ENCODE measurements around the gene MATCAP1.

The MATCAP1 gene

GRCh38 chr16:67166598-67167168, 17.1 kb downstream of the MATCAP1 start:
- no peak for FAIRE-seq

GRCh38 chr16:67166110-67166547, 17.6 kb downstream of the MATCAP1 start:
- no peak for DNase-seq (ENCODE audit: insufficient read length, low spot score)
- no peak for TF ChIP-seq POU2F2 (IDR thresholded peaks at IDR 0.05; ENCODE audit: low read depth, low read length)
- no peak for TF ChIP-seq POLR2A (IDR thresholded peaks at IDR 0.05; ENCODE audit: low read depth, low read length)
- no peak for TF ChIP-seq TAF1 (IDR thresholded peaks at IDR 0.05; ENCODE audit: low read depth, low read length)
- no peak for FAIRE-seq

More at GRCh38 chr16:67166598-67167168, 17.1 kb downstream of the MATCAP1 start:
- DNase-seq (ENCODE audit: insufficient read length, low spot score) = no peak
- no peak for TF ChIP-seq POLR2AphosphoS5 (IDR thresholded peaks at IDR 0.05; ENCODE audit: low read depth, low read length)
- TF ChIP-seq TAF1 (IDR thresholded peaks at IDR 0.05; ENCODE audit: low read depth, low read length) = no peak
- TF ChIP-seq POLR2A (IDR thresholded peaks at IDR 0.05; ENCODE audit: low read depth, low read length) = no peak
- no peak for TF ChIP-seq PAX5 (IDR thresholded peaks at IDR 0.05; ENCODE audit: insufficient read depth, low read length, severe bottlenecking)
- TF ChIP-seq POU2F2 (IDR thresholded peaks at IDR 0.05; ENCODE audit: low read depth, low read length) = no peak
- TF ChIP-seq SPI1 (IDR thresholded peaks at IDR 0.05; ENCODE audit: low read depth, low read length) = no peak

- FAIRE-seq (peak; percentile 57), DNase-seq (ENCODE audit: insufficient read length, low spot score) (no peak)
- TF ChIP-seq POU2F2 (IDR thresholded peaks at IDR 0.05; ENCODE audit: low read depth, low read length) (no peak), SPI1 (IDR thresholded peaks at IDR 0.05; ENCODE audit: low read depth, low read length) (no peak), PAX5 (IDR thresholded peaks at IDR 0.05; ENCODE audit: insufficient read depth, low read length, severe bottlenecking) (no peak), POLR2AphosphoS5 (IDR thresholded peaks at IDR 0.05; ENCODE audit: low read depth, low read length) (no peak), TAF1 (IDR thresholded peaks at IDR 0.05; ENCODE audit: low read depth, low read length) (no peak), POLR2A (IDR thresholded peaks at IDR 0.05; ENCODE audit: low read depth, low read length) (no peak)
Observed at GRCh38 chr16:67165121-67166078, 18.4 kb downstream of the MATCAP1 start.

GRCh38 chr16:67164599-67165061, 19.1 kb downstream of the MATCAP1 start, which contains the start of gene HSF4:
TSS of gene HSF4 (plus strand) at chr16:67164745. CDS start at chr16:67164812, 67 bp downstream.
- DNase-seq (ENCODE audit: insufficient read length, low spot score) (no peak), FAIRE-seq (peak; percentile 20)
- TF ChIP-seq POLR2AphosphoS5 (IDR thresholded peaks at IDR 0.05; ENCODE audit: low read depth, low read length) (no peak), PAX5 (IDR thresholded peaks at IDR 0.05; ENCODE audit: insufficient read depth, low read length, severe bottlenecking) (no peak), SPI1 (IDR thresholded peaks at IDR 0.05; ENCODE audit: low read depth, low read length) (no peak), POLR2A (IDR thresholded peaks at IDR 0.05; ENCODE audit: low read depth, low read length) (no peak), TAF1 (IDR thresholded peaks at IDR 0.05; ENCODE audit: low read depth, low read length) (no peak), POU2F2 (IDR thresholded peaks at IDR 0.05; ENCODE audit: low read depth, low read length) (no peak)

- FAIRE-seq (no peak), DNase-seq (ENCODE audit: insufficient read length, low spot score) (no peak)
- no peak for TF ChIP-seq POLR2A (IDR thresholded peaks at IDR 0.05; ENCODE audit: low read depth, low read length)
- no peak for TF ChIP-seq TAF1 (IDR thresholded peaks at IDR 0.05; ENCODE audit: low read depth, low read length)
- TF ChIP-seq POLR2AphosphoS5 (IDR thresholded peaks at IDR 0.05; ENCODE audit: low read depth, low read length) = no peak
- no peak for TF ChIP-seq PAX5 (IDR thresholded peaks at IDR 0.05; ENCODE audit: insufficient read depth, low read length, severe bottlenecking)
- no peak for TF ChIP-seq SPI1 (IDR thresholded peaks at IDR 0.05; ENCODE audit: low read depth, low read length)
- no peak for TF ChIP-seq POU2F2 (IDR thresholded peaks at IDR 0.05; ENCODE audit: low read depth, low read length)
Observed at GRCh38 chr16:67163999-67164558, 19.7 kb downstream of the MATCAP1 start.

- no peak for DNase-seq (ENCODE audit: insufficient read length, low spot score)
- peak; percentile 97 for FAIRE-seq
- TF ChIP-seq POLR2A (IDR thresholded peaks at IDR 0.05; ENCODE audit: low read depth, low read length) = no peak
- no peak for TF ChIP-seq TAF1 (IDR thresholded peaks at IDR 0.05; ENCODE audit: low read depth, low read length)
- no peak for TF ChIP-seq POU2F2 (IDR thresholded peaks at IDR 0.05; ENCODE audit: low read depth, low read length)
- TF ChIP-seq SPI1 (IDR thresholded peaks at IDR 0.05; ENCODE audit: low read depth, low read length) = no peak
- TF ChIP-seq PAX5 (IDR thresholded peaks at IDR 0.05; ENCODE audit: insufficient read depth, low read length, severe bottlenecking) = no peak
- TF ChIP-seq POLR2AphosphoS5 (IDR thresholded peaks at IDR 0.05; ENCODE audit: low read depth, low read length) = no peak
Observed at GRCh38 chr16:67163164-67163998, 20.4 kb downstream of the MATCAP1 start.

DNA sequence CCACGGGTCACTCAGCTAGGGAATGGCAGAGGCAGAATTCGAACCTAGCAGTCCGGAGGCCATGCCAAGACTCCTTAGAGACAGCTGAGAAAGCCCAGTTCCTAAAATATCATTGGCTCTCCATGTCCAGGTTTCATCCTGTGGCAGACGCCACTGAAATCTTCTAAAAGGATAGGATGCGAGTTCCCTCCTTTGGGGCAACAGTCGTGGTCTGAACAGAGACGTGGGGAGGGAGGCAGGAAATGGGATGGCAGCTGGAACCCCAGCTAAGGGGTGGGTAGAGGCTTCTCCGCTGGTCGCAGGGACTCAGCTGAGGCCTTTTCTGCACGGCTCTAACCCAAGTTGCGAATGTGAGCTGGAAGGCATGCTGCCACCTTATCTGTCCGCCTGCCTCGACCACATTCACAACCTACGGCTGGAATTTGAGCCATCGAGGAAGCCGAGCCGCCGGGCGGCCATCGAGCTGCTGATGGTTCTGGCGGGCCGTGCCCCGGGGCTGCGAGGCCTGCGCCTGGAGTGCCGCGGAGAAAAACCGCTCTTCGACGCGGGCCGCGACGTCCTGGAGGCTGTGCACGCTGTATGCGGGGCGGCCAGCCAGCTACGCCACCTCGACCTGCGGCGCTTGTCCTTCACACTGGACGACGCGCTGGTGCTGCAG, 21.1 kb downstream of the MATCAP1 start:
- FAIRE-seq = peak; percentile 35

DNA sequence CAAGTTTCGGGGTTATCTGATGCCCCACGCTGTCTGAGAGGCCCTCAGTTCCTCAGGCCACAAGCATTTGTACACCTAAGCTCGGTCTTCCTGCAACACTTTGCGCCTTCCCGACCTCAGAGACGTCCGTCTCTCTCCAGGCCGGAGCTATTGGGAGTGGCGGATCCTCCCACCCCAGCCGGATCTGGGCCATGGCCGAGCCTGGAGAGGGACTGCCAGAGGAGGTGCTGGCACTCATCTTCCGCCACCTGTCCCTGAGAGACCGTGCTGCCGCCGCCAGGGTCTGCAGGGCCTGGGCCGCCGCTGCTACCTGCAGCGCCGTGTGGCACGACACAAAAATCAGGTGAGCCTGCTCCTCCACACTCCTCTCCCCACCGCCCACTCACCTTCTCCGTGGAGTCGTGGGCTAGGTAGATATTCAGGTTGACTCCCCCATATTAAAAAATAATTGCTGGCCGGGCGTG, 22.1 kb downstream of the MATCAP1 start:
- DNase-seq (ENCODE audit: insufficient read length, low spot score) = no peak
- no peak for FAIRE-seq
- no peak for TF ChIP-seq POLR2AphosphoS5 (IDR thresholded peaks at IDR 0.05; ENCODE audit: low read depth, low read length)

More for the DNA sequence above, 21.1 kb downstream of the MATCAP1 start:
- TF ChIP-seq POU2F2 (IDR thresholded peaks at IDR 0.05; ENCODE audit: low read depth, low read length) = no peak
- no peak for TF ChIP-seq SPI1 (IDR thresholded peaks at IDR 0.05; ENCODE audit: low read depth, low read length)
- no peak for DNase-seq (ENCODE audit: insufficient read length, low spot score)
